HCT116 (cell line): ENCODE data around the gene KRTAP26-1.

Source experiments
- CEBPB ChIP-seq: IDR thresholded peaks from 2 replicates; pipeline ENCODE4 v1.6.1; 2012; ENCODE audit warnings: low read depth
- EZH2 ChIP-seq: fragments of 200-600 bp; sonication (generic); IDR thresholded peaks from 2 replicates; pipeline ENCODE4 v1.6.1; 2017; ENCODE audit warnings: antibody characterized with exemption, mixed run types
- EZH2phosphoT487 ChIP-seq: fragments of 200-600 bp; IDR thresholded peaks from 2 replicates; pipeline ENCODE4 v1.6.1; 2018; ENCODE audit warnings: antibody characterized with exemption, borderline replicate concordance
- POLR2A ChIP-seq: IDR thresholded peaks from 2 replicates; pipeline ENCODE4 v1.7.0; 2011; ENCODE audit warnings: borderline replicate concordance; ENCODE audit not compliant: insufficient read depth, insufficient read length; ENCODE audit errors: extremely low read depth
- POLR2AphosphoS5 ChIP-seq: IDR thresholded peaks from 2 replicates; pipeline ENCODE4 v1.6.1; 2011; ENCODE audit warnings: mild to moderate bottlenecking, low read depth, low read length, moderate library complexity
- RAD21 ChIP-seq: IDR thresholded peaks from 2 replicates; pipeline ENCODE4 v1.6.1; 2012; ENCODE audit warnings: low read depth, mild to moderate bottlenecking
- SRF ChIP-seq: IDR thresholded peaks from 2 replicates; pipeline ENCODE4 v1.6.1; 2012; ENCODE audit warnings: low read depth
- YY1 ChIP-seq: IDR thresholded peaks from 2 replicates; pipeline ENCODE4 v1.6.1; 2011; ENCODE audit warnings: low read length, low read depth, moderate library complexity, mild to moderate bottlenecking; ENCODE audit not compliant: insufficient replicate concordance; ENCODE audit errors: extremely low read depth
- TF ChIP-seq, protein P1 (sequence below), 3 experiments: fragments of 200-600 bp in 1 of 3; sonication (generic) in 1 of 3; IDR thresholded peaks in 2 of 3; conservative IDR thresholded peaks in 1 of 3; 2 replicates each; pipeline ENCODE4 v1.5.1; 2012 to 2017; ENCODE audit warnings: low read depth in 2 of 3, low read length in 2 of 3, antibody characterized with exemption in 1 of 3, borderline replicate concordance in 1 of 3, control low read depth in 1 of 3, mild to moderate bottlenecking in 1 of 3, mixed read lengths in 1 of 3, mixed run types in 1 of 3, moderate library complexity in 1 of 3; ENCODE audit not compliant: insufficient read depth in 1 of 3
- TF ChIP-seq, protein P2 (sequence below): IDR thresholded peaks from 2 replicates; pipeline ENCODE4 v1.6.1; 2012

DNA sequence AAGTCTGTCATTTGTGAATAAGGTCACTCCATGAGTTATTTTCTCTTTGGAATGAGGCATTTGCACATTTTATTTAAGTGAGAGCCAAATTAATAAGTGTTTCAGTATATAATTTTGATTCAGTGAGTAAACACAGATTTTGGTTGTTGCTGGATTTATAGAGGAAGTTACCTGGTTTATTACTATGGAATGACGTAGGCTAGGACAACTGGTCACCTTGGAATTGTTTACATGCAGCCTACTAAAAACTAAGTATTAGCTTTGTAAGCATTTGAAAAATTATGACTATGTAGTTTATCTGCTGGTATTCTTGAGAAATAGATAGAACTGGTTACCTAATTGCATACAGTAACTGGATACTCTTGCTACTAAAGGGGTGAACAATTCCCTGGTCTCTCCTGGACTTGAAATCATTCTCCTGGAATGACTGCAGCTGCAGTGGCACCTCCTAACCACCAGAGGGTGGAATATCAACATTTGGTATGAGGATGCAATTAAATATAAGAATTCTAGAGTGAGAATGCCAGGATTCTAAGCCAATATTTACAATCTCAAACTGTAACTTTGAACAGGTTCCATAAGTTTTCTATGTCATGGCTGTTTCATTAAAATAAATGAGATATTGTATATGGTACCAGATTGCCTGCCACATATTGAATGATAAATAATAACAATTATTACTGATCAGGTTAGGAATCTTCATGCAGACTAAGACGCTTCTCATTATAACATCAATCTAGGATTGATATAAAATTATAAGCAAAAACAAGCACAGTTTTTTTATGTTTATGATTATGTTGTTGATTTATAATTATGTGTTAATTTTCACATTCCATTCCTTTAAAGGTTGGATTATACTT is 20.8 kb upstream of the KRTAP26-1 start:
- TF ChIP-seq, protein P1, sequence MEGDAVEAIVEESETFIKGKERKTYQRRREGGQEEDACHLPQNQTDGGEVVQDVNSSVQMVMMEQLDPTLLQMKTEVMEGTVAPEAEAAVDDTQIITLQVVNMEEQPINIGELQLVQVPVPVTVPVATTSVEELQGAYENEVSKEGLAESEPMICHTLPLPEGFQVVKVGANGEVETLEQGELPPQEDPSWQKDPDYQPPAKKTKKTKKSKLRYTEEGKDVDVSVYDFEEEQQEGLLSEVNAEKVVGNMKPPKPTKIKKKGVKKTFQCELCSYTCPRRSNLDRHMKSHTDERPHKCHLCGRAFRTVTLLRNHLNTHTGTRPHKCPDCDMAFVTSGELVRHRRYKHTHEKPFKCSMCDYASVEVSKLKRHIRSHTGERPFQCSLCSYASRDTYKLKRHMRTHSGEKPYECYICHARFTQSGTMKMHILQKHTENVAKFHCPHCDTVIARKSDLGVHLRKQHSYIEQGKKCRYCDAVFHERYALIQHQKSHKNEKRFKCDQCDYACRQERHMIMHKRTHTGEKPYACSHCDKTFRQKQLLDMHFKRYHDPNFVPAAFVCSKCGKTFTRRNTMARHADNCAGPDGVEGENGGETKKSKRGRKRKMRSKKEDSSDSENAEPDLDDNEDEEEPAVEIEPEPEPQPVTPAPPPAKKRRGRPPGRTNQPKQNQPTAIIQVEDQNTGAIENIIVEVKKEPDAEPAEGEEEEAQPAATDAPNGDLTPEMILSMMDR (IDR thresholded peaks at IDR 0.05 in 2 of 3, conservative IDR thresholded peaks at IDR 0.05 in 1 of 3; ENCODE audit: borderline replicate concordance in 1 of 3, insufficient read depth in 1 of 3, low read depth in 2 of 3, low read length in 2 of 3): peak in 2 of 3 experiments; percentile 69 to 72; a peak in 4 of 6 replicates
- TF ChIP-seq EZH2phosphoT487 (no peak), POLR2AphosphoS5 (no peak), RAD21 (0 out of 2 replicates have a peak, but pooled peaks have one; percentile 12), CEBPB (no peak), EZH2 (no peak), POLR2A (no peak), SRF (no peak), YY1 (no peak)
- TF ChIP-seq, protein P2, sequence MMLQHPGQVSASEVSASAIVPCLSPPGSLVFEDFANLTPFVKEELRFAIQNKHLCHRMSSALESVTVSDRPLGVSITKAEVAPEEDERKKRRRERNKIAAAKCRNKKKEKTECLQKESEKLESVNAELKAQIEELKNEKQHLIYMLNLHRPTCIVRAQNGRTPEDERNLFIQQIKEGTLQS: no peak
